ENCODE results near the gene UCKL1. TPM values are rescaled to one million over a fixed set of nuclear protein-coding genes. Genes with fewer than 3 reads are reported as not detected.
"Not testable (repeated sequence)": the region's sequence is repeated elsewhere in the genome, so short reads cannot be mapped to it uniquely, and the experiment has no call there.

The UCKL1 gene
- total RNA-seq, 1 donor from 2014 or later = 49.7 TPM

DNA sequence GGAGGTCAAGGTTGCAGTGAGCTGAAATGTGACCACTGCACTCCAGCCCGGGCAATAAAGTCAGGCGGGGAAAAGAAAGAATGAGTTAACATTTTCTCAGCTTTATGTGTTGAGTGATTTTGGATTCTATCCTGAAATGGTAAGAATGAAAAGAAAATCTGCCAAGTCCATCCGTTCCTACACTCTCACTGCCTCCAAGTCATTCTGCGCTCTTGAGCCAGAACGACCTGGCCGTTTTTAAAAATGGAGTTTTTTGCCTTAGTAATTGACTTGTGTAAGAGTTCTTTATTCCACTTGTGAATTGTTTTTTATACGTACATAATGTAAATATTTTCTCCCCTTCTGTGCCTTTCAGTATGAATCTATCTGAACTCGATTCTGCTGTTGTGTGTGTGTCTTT is 32.6 kb downstream of the UCKL1 start:
- CTCF ChIA-PET = no interaction called here
- peaks cover 6% of the 10 kb centered on the region for H3K4me1 Mint-ChIP-seq
- intact Hi-C loops (cut with micrococcal nuclease) = no loop called here
- peaks cover 28% of the 10 kb centered on the region for H3K36me3 Mint-ChIP-seq (ENCODE audit: low read depth)
- POLR2A ChIA-PET = no interaction called here
- no peak for DNase-seq
- H3K9me3 Mint-ChIP-seq = no peaks in the 10 kb centered on the region
- H3K4me3 Mint-ChIP-seq = no peak overlapping the region
- ATAC-seq (ENCODE audit: low read depth) = no peak
- no peak overlapping the region for H3K27ac Mint-ChIP-seq
- TF ChIP-seq, protein P1, sequence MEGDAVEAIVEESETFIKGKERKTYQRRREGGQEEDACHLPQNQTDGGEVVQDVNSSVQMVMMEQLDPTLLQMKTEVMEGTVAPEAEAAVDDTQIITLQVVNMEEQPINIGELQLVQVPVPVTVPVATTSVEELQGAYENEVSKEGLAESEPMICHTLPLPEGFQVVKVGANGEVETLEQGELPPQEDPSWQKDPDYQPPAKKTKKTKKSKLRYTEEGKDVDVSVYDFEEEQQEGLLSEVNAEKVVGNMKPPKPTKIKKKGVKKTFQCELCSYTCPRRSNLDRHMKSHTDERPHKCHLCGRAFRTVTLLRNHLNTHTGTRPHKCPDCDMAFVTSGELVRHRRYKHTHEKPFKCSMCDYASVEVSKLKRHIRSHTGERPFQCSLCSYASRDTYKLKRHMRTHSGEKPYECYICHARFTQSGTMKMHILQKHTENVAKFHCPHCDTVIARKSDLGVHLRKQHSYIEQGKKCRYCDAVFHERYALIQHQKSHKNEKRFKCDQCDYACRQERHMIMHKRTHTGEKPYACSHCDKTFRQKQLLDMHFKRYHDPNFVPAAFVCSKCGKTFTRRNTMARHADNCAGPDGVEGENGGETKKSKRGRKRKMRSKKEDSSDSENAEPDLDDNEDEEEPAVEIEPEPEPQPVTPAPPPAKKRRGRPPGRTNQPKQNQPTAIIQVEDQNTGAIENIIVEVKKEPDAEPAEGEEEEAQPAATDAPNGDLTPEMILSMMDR (IDR thresholded peaks at IDR 0.05) = no peak
- H3K27me3 Mint-ChIP-seq = no peaks in the 10 kb centered on the region

DNA sequence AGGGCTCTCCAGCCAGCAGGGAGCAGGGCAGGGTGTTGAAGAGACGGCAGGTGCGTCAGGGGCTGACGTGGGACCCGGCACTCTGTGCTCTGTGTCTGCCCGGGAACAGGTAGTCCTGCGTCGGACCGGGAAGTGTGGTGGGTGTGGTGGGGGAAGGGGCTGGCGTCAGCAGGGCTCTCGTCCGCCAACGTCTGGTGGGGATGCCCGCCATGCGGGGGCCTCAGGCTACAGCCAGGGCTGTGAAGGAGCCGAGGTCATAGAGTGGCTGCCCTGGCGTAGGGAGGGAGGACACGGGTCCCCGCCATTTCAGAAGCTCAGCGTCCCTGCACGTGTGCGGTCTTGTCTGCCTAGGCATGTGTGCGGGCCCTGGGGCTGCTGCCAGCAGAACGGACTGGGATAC is 36.0 kb downstream of the UCKL1 start:
- H3K27me3 Mint-ChIP-seq = no peaks in the 10 kb centered on the region
- POLR2A ChIA-PET = no interaction called here
- no peak overlapping the region for H3K4me3 Mint-ChIP-seq
- peaks cover 4% of the 10 kb centered on the region for H3K9me3 Mint-ChIP-seq
- H3K36me3 Mint-ChIP-seq (ENCODE audit: low read depth) = peaks cover 26% of the 10 kb centered on the region
- ATAC-seq (ENCODE audit: low read depth) (no peak), DNase-seq (no peak)
- no peak overlapping the region for H3K27ac Mint-ChIP-seq
- CTCF ChIA-PET = no interaction called here
- peaks cover 25% of the 10 kb centered on the region for H3K4me1 Mint-ChIP-seq
- TF ChIP-seq, protein P1 (IDR thresholded peaks at IDR 0.05) = no peak
- intact Hi-C loops (cut with micrococcal nuclease) = no loop called here

DNA sequence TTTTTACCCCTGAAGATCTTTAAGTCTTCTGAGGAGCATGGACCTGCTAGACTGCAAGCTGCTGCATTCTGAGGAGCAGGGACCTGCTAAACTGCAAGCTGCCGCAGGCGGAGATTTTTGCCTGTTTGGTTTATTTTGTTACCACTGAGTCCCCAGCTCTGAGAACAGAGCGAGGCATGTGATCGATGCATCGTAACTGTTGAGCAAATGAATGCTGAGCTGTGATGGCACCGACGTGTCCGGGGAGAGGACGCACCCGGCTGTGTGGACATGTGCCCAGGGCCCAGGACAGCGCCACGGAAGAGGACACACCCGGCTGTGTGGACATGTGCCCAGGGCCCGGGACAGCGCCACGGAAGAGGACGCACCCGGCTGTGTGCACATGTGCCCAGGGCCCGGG is 37.1 kb downstream of the UCKL1 start:
- POLR2A ChIA-PET = no interaction called here
- peaks cover 25% of the 10 kb centered on the region for H3K4me1 Mint-ChIP-seq
- H3K27ac Mint-ChIP-seq = no peak overlapping the region
- no peak for ATAC-seq (ENCODE audit: low read depth)
- peaks cover 31% of the 10 kb centered on the region for H3K36me3 Mint-ChIP-seq (ENCODE audit: low read depth)
- TF ChIP-seq, protein P1 (IDR thresholded peaks at IDR 0.05) = no peak
- intact Hi-C loops (cut with micrococcal nuclease) = no loop called here
- H3K27me3 Mint-ChIP-seq = no peaks in the 10 kb centered on the region
- DNase-seq = no peak
- no peak overlapping the region for H3K4me3 Mint-ChIP-seq
- CTCF ChIA-PET = interaction anchor here (1.2 kb wide), 1 partner anchor 54 kb away, joined by 3 read pairs; no protein-coding TSS in a partner anchor
- H3K9me3 Mint-ChIP-seq = peaks cover 4% of the 10 kb centered on the region

DNA sequence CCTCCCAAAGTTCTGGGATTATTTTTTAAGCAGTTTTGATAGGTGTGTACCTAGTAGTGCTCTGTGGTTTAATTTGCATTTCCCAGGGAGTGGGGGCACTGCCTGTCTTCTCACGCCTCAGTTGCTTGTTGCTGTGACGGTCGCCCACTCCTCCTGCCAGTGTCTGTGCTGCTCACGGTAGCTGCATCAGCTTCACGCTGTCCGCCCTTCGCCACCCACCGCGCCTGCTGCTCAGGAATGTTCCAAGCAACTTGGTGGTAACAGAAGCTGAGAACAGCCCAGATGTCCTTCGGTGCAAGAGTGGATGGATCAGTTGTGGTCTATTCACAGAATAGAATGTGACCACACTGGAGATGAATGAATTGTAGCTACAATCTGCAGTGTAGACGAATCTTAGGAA is 38.4 kb downstream of the UCKL1 start:
- Mint-ChIP-seq H3K4me1 (peaks cover 30% of the 10 kb centered on the region), H3K9me3 (peaks cover 4% of the 10 kb centered on the region), H3K36me3 (ENCODE audit: low read depth) (peaks cover 29% of the 10 kb centered on the region), H3K27me3 (no peaks in the 10 kb centered on the region), H3K27ac (peak overlapping the region; percentile 9), H3K4me3 (peak overlapping the region; percentile 13)
- intact Hi-C loops (cut with micrococcal nuclease) = no loop called here
- ATAC-seq (ENCODE audit: low read depth) = peak; percentile 37
- CTCF ChIA-PET = no interaction called here
- DNase-seq = no peak
- TF ChIP-seq, protein P1 (IDR thresholded peaks at IDR 0.05) = no peak
- POLR2A ChIA-PET = interaction anchor here (0.7 kb wide), 2 partner anchors 208 to 291 kb away, joined by 3 read pairs; partner anchors contain the start of gene GMEB2

DNA sequence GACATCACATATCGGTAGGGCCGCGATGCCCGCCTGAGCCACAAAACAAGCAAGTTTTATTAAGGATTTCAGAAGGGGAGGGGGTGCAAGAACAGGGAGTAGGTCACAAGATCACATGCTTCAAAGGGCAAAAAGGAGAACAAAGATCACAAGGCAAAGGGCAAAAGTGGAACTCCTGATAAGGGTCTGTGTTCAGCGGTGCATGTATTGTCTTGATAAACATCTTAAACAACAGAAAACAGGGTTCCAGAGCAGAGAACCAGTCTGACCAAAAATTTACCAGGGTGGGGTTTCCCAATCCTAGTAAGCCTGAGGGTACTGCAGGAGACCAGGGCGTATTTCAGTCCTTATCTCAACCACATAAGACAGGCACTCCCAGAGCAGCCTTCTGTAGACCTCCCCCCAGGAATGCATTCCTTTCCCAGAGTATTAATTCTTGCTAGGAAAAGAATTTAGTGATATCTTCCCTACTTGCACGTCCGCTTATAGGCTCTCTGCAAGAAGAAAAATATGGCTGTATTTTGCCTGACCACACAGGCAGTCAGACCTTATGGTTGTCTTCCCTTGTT is 39.8 kb downstream of the UCKL1 start:
- H3K9me3 Mint-ChIP-seq; POLR2A ChIA-PET; CTCF ChIA-PET; H3K27me3 Mint-ChIP-seq; H3K4me3 Mint-ChIP-seq; intact Hi-C loops (cut with micrococcal nuclease); ATAC-seq (ENCODE audit: low read depth); DNase-seq: not testable (repeated sequence)
- Mint-ChIP-seq H3K36me3 (ENCODE audit: low read depth) (peaks cover 29% of the 10 kb centered on the region), H3K4me1 (peaks cover 35% of the 10 kb centered on the region), H3K27ac (peak overlapping the region; percentile 56)

DNA sequence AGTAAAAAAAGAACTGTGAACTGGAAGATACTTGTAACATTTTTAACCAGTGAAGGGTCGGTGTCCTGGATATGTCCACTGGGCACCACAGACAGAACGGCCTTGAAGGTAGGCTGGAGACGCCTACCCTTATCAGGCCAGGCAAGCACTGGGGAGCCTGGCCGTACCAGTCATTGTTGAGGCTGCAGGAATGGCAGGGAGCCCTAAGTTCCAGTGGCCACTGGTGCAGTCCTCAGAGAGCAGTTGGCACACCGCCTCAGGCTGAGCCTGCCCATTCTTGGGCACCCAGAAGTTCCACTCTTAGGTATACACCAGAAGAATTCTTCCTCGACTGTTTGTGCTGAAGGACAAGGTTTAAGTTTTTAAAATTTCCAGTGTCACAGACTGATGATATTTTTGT is 40.7 kb downstream of the UCKL1 start:
- no peak for ATAC-seq (ENCODE audit: low read depth)
- H3K9me3 Mint-ChIP-seq = peaks cover 4% of the 10 kb centered on the region
- peaks cover 42% of the 10 kb centered on the region for H3K4me1 Mint-ChIP-seq
- no peak overlapping the region for H3K27ac Mint-ChIP-seq
- H3K4me3 Mint-ChIP-seq = no peak overlapping the region
- DNase-seq = no peak
- no peaks in the 10 kb centered on the region for H3K27me3 Mint-ChIP-seq
- CTCF ChIA-PET = no interaction called here
- H3K36me3 Mint-ChIP-seq (ENCODE audit: low read depth) = peaks cover 27% of the 10 kb centered on the region
- POLR2A ChIA-PET = interaction anchor here (0.8 kb wide), 1 partner anchor 20 kb away, joined by 4 read pairs; no protein-coding TSS in a partner anchor
- TF ChIP-seq, protein P1 (IDR thresholded peaks at IDR 0.05) = no peak
- intact Hi-C loops (cut with micrococcal nuclease) = no loop called here
